GM12801 (cell line): ENCODE measurements around the gene ITM2C.

ENCODE experiments used
- TF ChIP-seq, protein P1 (sequence below): IDR thresholded peaks from one replicate; pipeline ENCODE4 v1.5.1; 2011; ENCODE audit warnings: control low read depth; ENCODE audit not compliant: insufficient read length; ENCODE audit errors: extremely low read depth

The ITM2C gene, protein sequence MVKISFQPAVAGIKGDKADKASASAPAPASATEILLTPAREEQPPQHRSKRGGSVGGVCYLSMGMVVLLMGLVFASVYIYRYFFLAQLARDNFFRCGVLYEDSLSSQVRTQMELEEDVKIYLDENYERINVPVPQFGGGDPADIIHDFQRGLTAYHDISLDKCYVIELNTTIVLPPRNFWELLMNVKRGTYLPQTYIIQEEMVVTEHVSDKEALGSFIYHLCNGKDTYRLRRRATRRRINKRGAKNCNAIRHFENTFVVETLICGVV

DNA sequence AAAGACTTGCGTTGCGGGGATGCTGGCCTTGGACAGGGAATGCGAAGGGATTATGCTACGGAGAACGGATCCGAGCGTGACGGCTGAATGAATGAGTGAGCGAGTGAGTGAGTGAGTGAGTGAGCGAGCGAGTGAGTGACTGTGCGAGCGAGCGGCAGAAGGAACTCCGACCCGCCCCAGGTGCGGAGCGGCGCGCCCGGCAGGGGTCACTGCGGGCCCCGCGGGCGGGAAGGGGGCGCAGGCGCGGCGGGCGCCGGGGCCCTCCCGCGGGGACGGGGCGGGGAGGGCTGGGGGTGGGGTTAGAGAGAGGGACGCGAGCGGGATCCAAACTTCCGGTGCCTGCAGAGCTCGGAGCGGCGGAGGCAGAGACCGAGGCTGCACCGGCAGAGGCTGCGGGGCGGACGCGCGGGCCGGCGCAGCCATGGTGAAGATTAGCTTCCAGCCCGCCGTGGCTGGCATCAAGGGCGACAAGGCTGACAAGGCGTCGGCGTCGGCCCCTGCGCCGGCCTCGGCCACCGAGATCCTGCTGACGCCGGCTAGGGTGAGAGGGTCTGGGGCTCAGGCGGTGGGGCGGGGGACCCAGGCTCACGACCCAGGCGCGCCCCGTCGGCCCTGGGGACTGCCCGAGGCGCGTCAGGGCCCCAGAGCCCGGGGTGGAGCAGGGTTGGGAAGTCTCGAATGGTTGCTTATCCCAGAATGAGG is at the start of gene ITM2C:
Gene ITM2C, plus strand, starts transcription at position 338 of the 702 bp plus-strand sequence. Its CDS starts 84 bp downstream, at position 422.
- TF ChIP-seq, protein P1, sequence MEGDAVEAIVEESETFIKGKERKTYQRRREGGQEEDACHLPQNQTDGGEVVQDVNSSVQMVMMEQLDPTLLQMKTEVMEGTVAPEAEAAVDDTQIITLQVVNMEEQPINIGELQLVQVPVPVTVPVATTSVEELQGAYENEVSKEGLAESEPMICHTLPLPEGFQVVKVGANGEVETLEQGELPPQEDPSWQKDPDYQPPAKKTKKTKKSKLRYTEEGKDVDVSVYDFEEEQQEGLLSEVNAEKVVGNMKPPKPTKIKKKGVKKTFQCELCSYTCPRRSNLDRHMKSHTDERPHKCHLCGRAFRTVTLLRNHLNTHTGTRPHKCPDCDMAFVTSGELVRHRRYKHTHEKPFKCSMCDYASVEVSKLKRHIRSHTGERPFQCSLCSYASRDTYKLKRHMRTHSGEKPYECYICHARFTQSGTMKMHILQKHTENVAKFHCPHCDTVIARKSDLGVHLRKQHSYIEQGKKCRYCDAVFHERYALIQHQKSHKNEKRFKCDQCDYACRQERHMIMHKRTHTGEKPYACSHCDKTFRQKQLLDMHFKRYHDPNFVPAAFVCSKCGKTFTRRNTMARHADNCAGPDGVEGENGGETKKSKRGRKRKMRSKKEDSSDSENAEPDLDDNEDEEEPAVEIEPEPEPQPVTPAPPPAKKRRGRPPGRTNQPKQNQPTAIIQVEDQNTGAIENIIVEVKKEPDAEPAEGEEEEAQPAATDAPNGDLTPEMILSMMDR: no peak

DNA sequence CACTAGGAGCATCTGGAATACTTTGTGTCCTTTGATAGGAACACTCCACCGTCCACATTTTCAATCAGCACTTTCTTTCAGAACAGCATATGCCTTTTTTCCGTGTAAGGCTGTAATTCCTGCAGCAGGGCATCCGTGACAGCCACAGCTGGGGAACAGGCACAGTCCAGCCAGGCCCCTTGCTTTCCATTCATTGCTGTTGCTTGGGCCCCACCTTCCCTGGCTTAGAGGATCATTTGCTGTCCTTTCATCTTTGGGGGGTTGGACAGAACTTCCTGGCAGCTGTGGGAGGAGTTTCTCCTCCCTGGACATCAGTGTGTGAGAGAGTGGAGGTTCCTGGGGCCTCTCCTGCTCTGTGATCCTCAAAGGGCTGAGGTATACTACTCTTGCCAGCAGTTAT is 49.7 kb upstream of the ITM2C start:
- TF ChIP-seq, protein P1: no peak

DNA sequence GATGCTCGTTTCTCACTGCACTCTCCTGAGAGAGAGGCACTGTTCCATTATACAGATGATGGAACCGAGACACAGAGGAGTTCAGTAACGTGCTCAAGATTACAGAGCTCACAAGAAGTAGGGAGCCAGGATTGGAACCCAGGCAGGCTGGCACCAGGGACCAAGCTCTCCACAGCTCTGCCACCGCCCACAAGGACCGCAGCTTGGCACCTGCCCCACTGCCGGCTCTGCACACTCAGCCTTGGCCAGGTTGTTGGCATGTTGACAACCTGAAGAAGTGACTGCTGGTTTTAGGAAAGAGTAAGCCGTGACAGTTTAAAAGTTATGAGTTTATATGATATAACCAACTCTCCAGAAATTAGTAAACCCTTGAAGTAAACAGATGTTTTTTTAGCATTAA is 48.0 kb upstream of the ITM2C start:
- TF ChIP-seq, protein P1: no peak

DNA sequence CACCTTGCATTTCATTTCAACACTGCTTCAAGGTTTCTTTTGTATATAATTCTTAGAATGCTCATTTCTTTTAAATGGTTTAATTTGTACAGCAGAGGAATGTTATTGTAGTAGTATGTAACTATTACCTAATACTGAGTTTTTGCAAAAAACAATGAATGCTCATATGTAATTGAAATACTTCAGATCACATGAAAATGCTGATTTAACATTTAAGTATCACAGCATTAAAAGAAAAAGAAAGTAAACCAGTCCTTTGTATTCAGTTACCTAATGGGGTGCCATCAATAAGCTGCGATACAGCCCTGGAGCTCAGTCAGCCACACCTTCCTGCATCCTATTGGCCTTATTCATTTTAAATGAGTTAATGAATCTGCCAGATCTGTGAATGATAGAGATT is 45.3 kb upstream of the ITM2C start:
- TF ChIP-seq, protein P1: no peak

DNA sequence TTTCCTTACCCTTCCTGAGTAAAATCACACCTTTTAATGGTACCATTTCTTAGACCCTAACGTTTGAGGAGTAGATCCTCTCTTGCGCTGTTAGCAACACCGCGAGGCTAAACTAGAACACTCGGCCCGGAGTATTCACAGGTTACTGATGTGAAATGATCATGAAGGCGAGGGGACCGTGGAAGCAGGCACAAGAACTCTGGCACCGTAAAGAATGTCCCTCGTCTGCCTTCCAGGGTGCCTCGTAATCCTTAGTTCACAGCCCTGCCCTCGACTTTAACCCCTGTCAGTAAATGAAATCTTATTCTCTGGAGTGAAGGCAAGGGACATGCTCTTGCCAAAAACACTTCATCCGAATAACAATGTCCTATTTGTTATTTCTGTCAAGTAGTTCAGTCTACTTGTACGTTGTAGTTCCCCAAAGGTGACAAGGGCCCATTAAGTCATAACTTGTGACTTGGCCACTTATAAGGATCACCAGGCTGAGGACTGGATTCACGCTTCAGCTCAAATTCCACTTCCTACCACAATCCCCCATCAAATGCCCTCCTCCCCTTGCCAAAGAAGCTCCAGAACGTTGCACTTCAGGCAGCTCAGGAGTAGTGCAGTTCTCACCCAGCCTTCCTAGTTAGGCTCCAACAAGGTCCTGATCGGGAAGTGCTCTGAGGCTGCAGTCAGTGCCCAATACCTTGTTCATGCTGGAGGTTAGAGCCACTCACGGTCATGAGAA is 43.3 kb upstream of the ITM2C start:
- TF ChIP-seq, protein P1: no peak

DNA sequence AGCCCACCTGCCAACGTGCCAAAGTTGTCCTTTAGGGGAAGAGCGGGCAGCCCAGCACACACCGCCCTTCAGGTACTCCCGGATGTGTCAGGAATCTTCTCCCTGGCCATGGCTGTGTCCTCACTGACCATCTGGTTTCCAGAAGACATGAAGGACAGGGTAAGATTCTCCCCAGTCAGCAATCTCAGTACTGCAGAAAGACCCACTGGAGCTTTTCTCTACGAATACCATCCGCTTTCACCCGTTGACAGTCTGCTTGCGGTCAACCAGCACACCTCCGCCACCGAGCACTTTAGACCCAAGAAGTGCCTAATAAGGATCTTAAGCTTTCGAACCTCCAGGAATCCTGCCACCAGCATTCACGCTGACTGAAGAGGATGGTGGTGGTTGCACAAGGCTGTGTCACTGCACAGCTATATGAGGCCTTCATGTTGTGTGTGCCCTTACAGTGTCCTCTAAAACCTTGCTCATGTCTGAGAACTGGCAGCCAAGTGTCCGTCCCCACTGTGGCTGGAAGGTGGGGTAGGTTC is 42.7 kb upstream of the ITM2C start:
- TF ChIP-seq, protein P1: no peak
